GM12873 (cell line): Measurements from ENCODE around the gene WDR7.

Experiments used
- TF ChIP-seq, protein P1 (sequence below): IDR thresholded peaks from 2 replicates; pipeline ENCODE4 v1.5.1; 2012; ENCODE audit warnings: low read depth, mild to moderate bottlenecking, moderate library complexity, low read length, control low read depth; ENCODE audit not compliant: insufficient read depth; ENCODE audit errors: missing control alignments

WDR7 gene

DNA sequence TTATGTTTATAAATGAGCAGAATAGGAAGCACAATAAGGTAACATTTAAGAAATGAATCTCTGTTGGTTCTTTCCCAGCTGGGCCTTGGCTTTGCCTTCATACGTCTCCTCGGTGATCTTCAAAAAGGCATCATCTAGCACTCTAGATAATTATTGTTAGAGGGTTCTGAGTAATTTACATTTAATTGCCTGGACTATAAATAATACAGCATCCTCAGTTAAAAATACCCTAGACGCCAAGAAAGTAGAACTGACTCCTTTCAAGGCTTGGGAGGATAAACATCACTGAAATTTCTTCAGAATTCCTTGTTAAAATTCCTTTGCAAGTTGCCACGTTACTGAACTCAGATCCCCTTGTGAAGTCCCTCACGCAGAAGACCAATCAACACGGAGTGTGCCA is 296.1 kb downstream of the WDR7 start:
- TF ChIP-seq, protein P1, sequence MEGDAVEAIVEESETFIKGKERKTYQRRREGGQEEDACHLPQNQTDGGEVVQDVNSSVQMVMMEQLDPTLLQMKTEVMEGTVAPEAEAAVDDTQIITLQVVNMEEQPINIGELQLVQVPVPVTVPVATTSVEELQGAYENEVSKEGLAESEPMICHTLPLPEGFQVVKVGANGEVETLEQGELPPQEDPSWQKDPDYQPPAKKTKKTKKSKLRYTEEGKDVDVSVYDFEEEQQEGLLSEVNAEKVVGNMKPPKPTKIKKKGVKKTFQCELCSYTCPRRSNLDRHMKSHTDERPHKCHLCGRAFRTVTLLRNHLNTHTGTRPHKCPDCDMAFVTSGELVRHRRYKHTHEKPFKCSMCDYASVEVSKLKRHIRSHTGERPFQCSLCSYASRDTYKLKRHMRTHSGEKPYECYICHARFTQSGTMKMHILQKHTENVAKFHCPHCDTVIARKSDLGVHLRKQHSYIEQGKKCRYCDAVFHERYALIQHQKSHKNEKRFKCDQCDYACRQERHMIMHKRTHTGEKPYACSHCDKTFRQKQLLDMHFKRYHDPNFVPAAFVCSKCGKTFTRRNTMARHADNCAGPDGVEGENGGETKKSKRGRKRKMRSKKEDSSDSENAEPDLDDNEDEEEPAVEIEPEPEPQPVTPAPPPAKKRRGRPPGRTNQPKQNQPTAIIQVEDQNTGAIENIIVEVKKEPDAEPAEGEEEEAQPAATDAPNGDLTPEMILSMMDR = no peak

DNA sequence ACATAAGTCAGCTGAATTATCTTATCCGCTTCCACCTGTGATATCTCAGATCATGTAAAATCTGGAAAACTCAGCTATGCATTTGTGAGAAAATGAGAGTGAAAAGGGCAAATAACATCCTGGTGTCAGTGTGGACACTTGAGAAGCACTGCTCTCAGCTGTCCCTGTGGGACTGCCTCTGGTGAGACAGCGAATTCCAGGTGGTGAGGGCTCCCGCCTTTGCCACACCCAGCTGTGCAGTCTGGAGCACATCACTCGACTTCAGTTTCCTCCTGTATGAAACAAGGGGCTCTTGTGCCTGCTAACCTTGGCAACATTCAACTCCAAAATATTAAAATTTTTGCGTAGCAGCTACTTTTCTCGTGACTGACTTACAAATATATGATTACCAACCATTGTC is 300.9 kb downstream of the WDR7 start:
- TF ChIP-seq, protein P1 = no peak

DNA sequence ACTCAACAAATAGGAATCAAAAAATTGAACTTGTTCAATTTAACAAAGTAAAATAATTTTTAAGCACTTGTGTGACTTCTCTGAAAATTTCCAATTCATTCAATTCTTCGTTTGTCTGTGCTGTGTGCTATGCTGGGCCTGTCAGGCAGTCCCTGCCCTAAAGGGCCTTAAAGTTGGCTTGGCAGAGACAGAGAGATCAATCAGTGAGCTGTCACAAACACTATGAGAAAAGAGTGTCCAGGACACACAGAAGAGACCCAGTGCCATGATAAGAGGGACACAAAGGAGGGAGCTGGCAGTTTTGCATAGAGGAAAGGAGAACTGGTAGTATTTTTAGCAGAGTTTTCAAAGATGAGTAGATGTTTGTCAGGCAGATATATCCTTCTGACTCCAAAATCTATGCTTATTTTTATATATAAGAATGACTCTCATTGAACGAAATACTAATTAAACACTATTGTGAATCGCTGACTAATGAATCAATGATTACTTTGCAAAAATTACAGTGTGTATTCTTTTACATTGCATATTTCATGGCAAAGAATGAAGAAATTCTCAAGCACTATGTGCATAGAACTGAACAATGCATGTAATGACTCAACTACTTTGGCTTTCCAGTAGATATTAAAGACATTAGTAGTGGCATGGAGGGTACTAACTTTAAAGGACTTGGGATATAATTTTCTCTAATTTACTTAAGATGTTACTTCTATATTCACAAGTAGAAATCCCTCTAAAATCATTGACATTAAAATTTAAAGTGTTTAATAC is 302.5 kb downstream of the WDR7 start:
- TF ChIP-seq, protein P1 = no peak

DNA sequence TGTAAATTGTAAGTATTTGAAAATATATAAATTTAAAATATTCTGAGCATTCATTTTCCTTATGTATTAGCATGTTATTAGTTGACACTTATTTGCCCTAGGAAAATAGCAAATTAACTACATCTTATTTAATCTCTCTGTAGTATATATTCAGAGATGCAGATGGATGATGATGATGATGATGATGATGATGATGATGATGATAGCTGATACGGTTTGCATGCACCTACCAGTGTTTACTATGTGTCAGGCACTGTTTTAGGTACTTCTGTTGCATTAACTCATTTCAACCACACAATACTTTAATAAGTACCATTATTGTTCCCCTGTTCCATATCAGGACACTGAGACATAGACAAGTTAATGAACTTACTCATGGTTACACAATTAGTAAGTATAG is 304.3 kb downstream of the WDR7 start:
- TF ChIP-seq, protein P1 = no peak

DNA sequence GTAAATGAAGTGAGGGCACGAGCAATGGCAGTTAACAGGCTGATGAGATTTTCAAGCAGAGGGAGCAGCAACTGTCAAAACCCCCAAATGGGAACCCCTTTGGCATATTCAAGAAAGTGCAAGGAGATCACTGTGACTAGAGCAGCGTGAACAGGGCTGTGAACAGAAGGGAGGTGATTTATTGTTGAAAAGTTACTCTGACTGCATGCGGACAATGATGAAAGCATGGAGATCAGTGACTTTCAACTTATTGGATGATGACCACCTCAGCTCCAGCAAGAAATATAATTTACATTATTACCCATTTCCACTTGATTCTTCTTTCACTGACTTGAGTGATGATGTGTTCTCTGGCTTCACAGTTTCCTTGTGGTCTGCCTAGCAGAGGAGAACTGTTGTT is 308.0 kb downstream of the WDR7 start:
- TF ChIP-seq, protein P1 = no peak

DNA sequence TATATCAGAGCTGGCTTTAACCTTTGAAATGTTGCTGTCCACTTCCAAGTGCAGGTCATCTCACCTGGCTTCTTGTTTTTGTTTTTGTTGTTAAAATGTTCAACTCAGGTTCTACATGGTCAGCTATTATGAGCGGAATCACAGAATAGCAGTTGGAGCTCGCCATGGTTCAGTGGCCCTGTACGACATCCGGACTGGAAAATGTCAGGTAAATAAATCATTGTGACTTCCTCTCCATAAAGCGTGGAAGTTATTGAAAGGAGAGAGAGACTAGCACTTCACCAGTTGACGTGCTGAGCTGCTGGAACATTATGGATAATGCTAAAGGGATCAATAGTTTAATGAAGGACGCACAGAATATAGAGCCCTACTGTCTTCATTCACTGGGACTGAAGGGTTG is 311.2 kb downstream of the WDR7 start:
- TF ChIP-seq, protein P1 = no peak

DNA sequence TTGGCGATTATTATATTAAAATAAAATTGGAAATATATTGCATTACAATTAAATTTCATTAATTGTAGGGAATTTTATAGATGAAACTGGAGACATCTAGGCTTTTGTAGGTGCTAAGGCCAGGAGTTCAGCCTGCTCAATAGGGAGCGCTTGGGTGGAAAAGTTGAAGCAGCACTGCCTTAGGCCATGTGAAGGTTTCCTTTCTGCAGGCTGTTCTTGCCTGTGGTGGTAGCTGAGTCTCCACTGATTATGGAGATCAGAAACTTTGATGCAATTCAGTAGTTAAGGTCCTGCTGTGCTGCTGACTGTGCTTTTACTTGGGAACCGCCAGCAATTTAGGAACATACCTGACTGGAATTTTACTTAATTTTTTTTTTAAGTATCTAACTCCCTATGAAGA is 315.9 kb downstream of the WDR7 start:
- TF ChIP-seq, protein P1 = no peak
